HL-60 (cell line): ENCODE results near the gene UFC1.

ENCODE experiments used
- DNase-seq, 2 experiments: peaks; one replicate each; pipeline ENCODE4 v3.0.0-alpha.2; 2010 to 2020; ENCODE audit warnings: low read depth in 1 of 2, low spot score in 1 of 2
- H3K27ac ChIP-seq: fragments of 250-450 bp; sonication (Bioruptor Pico); replicated peaks from 2 replicates; pipeline ENCODE4 v1.5.1; 2020; ENCODE audit warnings: mild to moderate bottlenecking, moderate library complexity
- H3K27me3 ChIP-seq: fragments of 250-450 bp; sonication (Bioruptor Pico); 2 replicates; pipeline ENCODE4 v1.5.1; 2021; ENCODE audit warnings: mild to moderate bottlenecking, moderate library complexity; ENCODE audit not compliant: insufficient read depth, poor library complexity, severe bottlenecking
- H3K4me3 ChIP-seq: replicated peaks from 2 replicates; pipeline ENCODE4 v1.5.1; 2011; ENCODE audit warnings: mild to moderate bottlenecking, control low read depth, low read length; ENCODE audit not compliant: insufficient read depth
- GABPA ChIP-seq: IDR thresholded peaks from 2 replicates; pipeline ENCODE4 v1.6.1; 2012; ENCODE audit warnings: low read depth
- POLR2AphosphoS5 ChIP-seq: IDR thresholded peaks from 2 replicates; pipeline ENCODE4 v1.6.1; 2012; ENCODE audit warnings: low read depth
- SPI1 ChIP-seq: IDR thresholded peaks from 2 replicates; pipeline ENCODE4 v1.6.1; 2012; ENCODE audit warnings: low read depth, mild to moderate bottlenecking, borderline replicate concordance
- TF ChIP-seq, protein P1 (sequence below): IDR thresholded peaks from one replicate; pipeline ENCODE4 v1.5.1; 2011; ENCODE audit warnings: low read length, control low read depth, inconsistent platforms; ENCODE audit not compliant: insufficient read depth
- TF ChIP-seq, protein P2 (sequence below): IDR thresholded peaks from 2 replicates; pipeline ENCODE4 v1.6.1; 2012; ENCODE audit warnings: low read depth; ENCODE audit not compliant: insufficient replicate concordance

The UFC1 gene

DNA sequence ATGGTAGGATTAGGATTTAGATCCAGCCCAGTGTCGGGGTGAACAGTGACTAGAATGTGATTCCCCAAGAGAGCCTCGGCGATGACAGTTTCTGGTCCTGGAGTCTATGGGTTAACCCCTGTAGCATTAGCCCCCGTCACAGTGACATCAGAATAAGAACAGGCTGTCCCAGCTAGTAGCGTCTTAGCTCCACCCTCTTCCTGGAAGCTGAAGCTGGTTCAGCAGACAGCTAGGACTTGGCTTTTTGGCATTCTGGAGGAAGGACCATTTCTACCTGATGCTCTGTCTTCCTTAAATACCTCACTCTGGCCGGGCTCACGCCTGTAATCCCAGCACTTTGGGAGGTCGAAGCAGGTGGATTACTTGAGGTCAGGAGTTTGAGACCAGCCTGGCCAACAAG lies 53.4 kb downstream of the UFC1 start:
- H3K27ac ChIP-seq: no peak overlapping the region
- TF ChIP-seq, protein P1, sequence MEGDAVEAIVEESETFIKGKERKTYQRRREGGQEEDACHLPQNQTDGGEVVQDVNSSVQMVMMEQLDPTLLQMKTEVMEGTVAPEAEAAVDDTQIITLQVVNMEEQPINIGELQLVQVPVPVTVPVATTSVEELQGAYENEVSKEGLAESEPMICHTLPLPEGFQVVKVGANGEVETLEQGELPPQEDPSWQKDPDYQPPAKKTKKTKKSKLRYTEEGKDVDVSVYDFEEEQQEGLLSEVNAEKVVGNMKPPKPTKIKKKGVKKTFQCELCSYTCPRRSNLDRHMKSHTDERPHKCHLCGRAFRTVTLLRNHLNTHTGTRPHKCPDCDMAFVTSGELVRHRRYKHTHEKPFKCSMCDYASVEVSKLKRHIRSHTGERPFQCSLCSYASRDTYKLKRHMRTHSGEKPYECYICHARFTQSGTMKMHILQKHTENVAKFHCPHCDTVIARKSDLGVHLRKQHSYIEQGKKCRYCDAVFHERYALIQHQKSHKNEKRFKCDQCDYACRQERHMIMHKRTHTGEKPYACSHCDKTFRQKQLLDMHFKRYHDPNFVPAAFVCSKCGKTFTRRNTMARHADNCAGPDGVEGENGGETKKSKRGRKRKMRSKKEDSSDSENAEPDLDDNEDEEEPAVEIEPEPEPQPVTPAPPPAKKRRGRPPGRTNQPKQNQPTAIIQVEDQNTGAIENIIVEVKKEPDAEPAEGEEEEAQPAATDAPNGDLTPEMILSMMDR: no peak
- no peak for TF ChIP-seq POLR2AphosphoS5
- no peak for TF ChIP-seq SPI1
- no peak for TF ChIP-seq GABPA
- TF ChIP-seq, protein P2, sequence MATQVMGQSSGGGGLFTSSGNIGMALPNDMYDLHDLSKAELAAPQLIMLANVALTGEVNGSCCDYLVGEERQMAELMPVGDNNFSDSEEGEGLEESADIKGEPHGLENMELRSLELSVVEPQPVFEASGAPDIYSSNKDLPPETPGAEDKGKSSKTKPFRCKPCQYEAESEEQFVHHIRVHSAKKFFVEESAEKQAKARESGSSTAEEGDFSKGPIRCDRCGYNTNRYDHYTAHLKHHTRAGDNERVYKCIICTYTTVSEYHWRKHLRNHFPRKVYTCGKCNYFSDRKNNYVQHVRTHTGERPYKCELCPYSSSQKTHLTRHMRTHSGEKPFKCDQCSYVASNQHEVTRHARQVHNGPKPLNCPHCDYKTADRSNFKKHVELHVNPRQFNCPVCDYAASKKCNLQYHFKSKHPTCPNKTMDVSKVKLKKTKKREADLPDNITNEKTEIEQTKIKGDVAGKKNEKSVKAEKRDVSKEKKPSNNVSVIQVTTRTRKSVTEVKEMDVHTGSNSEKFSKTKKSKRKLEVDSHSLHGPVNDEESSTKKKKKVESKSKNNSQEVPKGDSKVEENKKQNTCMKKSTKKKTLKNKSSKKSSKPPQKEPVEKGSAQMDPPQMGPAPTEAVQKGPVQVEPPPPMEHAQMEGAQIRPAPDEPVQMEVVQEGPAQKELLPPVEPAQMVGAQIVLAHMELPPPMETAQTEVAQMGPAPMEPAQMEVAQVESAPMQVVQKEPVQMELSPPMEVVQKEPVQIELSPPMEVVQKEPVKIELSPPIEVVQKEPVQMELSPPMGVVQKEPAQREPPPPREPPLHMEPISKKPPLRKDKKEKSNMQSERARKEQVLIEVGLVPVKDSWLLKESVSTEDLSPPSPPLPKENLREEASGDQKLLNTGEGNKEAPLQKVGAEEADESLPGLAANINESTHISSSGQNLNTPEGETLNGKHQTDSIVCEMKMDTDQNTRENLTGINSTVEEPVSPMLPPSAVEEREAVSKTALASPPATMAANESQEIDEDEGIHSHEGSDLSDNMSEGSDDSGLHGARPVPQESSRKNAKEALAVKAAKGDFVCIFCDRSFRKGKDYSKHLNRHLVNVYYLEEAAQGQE: no peak
- no peak overlapping the region for H3K4me3 ChIP-seq
- H3K27me3 ChIP-seq: no peaks in the 10 kb centered on the region
- no peak for DNase-seq
